H4 (cell line): ENCODE data around the gene GRAMD1B. TPM values are rescaled to one million over a fixed set of nuclear protein-coding genes. Genes with fewer than 3 reads are reported as not detected.

Experiments used
- DNase-seq: peaks from one replicate; pipeline ENCODE4 v3.0.0-alpha.2; 2015; ENCODE audit warnings: low spot score
- total RNA-seq: library from RNA; depleted of rRNA; stranded (reverse); fragments of >200 nt; shearing (Covaris generic); gene quantifications from 2 replicates; pipeline ENCODE4 v1.2.3, GENCODE V29; 2014

The GRAMD1B gene
- total RNA-seq, 1 experiment from 2014 or later = 11.0 TPM

DNA sequence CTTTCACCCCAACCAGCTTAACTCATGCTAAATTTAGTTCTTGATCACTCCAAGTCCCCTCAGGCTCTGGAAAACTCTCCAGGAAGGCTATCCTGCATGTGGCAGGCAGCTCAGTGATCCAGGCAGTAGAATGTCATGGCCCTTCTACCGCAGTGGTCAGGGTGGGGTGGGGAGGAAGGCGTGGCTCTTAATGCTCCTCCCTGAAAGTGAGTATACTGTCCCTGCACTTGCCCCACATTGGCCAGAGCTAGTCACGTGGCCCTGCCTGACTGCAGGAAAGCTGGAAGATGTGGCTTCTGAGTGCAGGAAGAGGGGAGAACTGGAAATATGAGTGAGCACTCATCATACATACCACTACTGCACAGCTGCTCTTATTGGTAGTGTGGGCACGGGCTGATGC, 102.1 kb downstream of the GRAMD1B start:
- DNase-seq = peak; percentile 20

DNA sequence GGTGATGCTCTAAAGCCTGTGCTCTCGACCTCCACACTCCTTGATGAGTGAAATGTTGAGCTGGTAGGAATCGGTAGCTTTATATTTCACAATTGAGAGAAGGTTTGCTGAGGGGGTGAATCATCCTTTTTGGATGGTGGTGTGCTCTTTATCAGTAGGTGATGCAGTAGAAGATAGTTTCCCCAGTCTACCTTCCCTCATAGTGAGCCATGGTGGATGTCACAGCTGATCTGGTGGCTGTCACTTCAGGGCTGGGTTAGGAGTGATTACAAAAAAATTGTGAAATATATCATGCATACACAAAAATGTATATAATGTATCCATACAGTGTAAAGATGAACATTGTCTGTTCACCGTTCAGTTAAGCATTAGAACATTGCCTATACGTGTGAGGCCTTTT, 105.3 kb downstream of the GRAMD1B start:
- DNase-seq = no peak

DNA sequence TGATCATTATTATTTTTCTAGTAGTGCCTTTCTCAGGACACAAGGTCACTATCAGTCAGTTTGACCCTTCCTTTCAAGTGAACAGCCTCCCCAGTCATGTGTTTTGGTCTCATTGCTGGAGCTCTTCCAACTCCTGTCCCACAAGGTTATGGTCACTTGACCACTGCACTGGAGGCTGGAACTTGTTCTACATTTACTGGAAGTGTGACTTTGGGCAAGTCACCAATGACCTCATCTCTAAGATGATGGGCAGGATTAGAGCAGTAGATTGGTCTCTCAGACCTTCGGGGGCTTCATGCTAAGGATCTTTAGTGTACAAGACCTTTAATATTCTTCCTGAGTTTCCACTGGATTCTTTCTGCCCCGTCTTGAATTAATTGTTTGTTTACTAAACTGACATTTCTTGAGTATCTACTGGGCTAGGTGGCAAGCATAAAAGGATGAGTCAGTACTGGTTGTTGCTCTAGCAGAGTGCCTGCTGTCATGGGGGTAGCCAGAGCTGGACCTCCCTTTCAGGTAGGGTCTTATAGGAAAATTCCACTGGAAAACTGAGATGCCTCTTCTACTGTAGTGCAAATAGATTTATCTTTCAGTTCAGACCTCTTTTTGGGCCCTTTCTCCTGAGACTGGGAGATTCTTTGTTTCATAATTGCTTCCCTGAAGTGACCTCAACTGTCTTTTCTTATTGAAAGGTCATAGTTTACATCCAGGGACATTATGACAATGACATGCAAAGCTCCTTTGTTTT, 106.8 kb downstream of the GRAMD1B start:
- peak; percentile 40 for DNase-seq

DNA sequence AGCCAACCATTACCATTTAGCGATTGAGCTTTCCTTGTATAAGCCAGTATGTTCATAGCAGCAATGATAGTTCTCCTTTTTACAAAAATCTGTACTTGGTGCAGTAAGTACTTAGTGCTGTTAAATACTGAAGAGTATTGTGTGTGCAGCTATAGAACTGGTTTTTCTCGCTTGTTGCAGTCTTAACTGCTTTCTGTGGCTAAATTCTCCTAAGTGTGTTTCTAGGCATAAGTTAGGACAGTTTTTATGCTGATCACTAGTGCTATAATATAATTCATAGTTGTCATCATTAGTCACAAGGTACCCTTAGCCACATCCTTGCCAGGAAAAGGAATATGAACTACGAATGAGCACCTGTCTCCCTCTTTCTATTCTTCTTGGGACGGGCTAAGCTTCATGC, 107.7 kb downstream of the GRAMD1B start:
- DNase-seq = no peak

DNA sequence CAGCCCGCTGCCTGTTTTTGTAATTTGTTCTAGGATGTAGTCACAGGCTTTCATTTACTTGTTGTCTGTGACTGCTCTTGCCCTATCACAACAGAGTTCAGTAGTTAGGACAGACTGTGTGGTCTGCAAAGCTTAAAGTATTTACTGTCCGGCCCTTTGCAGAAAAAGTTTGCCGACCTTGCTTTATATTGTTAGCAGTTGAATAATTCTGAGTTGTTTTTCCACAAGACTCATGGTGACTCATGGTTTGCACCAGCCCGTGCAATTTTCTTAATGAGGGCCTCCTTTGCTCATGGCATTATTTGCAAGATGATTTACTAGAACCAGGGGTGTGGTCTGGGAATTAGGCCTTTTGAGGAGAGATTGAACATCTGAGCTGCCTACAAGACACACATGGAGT, 113.7 kb downstream of the GRAMD1B start:
- DNase-seq = peak; percentile 67

DNA sequence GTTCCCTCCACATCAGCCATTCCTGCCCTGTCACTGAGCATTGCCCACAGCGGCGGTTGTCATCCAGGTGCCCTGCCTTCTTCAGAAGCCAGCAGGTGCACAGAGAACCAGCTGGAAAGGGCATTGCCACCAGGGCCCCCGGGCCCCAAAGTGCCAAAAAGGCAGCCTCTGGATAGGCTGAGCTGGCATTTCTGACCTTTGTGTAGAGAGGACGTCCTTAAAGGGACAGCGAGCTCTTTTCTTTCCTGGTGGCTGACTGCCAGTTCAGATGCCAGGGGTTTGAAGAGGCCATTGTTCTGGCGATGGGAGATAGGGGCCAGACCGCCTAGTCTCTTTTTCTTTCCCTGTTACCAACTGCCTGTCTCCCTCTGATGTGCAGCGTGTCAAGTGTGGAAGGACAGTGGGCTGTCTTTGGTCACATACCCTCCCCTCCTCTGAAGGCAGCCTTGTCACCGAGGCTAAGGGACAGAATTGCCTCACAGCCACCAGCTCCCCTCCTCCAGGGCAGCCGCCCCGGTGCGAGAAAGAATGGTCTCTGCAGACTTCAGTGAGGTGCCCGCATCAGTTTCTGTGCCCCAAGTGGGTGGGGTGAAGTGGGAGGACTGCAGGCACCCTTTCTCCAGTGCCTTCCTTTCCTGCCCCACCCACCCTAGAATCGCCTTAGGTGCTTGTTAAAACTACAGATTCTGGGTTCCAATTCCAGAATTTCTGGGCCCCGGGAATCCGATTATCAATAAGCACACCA, 114.7 kb downstream of the GRAMD1B start:
- no peak for DNase-seq

DNA sequence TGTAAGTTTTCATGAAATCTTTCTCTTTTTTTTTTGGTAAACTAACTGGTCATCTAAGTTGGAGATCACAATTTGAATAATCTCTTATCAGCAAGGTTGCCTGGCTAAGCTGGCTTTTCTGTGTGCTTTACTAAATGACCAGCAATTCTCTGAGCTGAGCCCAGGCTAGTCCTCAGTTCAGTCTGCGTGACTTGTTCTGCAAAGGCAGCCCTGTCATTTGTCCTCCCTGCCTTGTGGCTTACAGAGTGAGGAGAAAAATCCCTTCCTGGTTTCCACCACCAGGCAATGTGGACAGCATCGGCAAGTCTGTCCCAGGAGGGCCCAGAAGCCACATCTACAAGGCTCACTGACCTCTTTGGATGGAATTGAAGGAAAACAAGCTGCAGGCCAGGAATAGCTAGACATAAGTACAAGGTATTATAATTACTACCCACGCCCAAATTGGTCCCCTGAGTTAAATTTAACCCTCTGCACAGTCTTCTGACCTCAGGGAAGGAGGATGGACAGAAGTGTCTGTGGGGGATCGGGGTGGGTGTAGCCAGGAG, 115.7 kb downstream of the GRAMD1B start:
- no peak for DNase-seq

DNA sequence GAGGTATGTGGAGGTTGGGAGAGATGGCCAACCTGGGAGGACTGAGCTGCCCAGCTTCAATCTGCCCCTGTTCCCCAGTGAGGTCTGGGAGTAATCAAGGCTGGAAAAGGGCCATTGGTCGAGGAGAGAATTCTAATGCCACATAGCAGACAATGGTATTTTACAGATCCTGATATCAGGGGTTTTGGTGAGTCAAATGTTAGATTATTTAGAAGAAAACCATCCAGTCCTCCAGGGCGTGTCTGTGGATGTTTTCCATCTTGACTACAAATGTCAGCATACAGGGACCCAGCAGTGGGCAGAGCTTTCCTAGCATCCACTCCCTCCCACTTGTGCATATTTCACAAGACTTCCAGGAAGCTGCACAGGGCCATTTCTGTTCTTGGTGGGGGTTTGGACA, 116.4 kb downstream of the GRAMD1B start:
- no peak for DNase-seq

DNA sequence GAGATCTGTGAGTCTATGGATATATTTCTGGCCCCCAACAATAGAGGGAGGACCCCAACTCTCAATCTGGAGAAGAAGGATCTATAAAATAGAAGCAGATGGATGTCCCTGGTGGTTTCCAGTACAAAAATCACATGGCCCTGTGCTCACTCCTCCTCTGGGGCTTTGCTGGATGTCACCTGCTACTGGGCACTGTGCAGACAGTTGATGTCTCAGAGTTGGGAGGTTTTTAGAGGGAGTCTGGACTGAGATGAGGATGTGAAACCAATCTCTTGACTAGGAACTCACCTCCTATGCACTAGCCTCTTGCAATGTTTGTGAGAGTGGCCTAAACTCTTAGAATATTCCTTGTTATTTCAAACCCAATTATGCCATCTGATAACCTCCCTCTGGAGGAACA, 117.1 kb downstream of the GRAMD1B start:
- DNase-seq = no peak

DNA sequence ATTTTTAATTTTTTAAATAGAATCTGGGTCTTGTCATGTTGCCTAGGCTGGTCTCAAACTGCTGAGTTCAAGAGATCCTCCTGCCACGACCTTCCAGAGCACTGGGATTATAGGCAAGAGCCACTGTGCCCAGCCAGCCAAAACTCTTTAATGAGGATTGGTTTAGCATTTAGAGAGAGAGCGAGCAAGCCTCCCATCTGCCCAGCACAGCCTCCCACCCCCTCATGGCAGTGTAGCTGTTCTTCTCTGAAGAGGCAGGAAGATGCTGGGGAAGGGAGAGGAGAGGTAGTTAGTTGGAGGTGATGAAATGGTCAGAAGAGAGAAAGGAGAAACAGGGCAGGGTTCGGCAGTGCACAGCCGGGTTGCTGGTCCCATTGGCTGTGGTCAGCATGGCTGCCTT, 118.7 kb downstream of the GRAMD1B start:
- no peak for DNase-seq

DNA sequence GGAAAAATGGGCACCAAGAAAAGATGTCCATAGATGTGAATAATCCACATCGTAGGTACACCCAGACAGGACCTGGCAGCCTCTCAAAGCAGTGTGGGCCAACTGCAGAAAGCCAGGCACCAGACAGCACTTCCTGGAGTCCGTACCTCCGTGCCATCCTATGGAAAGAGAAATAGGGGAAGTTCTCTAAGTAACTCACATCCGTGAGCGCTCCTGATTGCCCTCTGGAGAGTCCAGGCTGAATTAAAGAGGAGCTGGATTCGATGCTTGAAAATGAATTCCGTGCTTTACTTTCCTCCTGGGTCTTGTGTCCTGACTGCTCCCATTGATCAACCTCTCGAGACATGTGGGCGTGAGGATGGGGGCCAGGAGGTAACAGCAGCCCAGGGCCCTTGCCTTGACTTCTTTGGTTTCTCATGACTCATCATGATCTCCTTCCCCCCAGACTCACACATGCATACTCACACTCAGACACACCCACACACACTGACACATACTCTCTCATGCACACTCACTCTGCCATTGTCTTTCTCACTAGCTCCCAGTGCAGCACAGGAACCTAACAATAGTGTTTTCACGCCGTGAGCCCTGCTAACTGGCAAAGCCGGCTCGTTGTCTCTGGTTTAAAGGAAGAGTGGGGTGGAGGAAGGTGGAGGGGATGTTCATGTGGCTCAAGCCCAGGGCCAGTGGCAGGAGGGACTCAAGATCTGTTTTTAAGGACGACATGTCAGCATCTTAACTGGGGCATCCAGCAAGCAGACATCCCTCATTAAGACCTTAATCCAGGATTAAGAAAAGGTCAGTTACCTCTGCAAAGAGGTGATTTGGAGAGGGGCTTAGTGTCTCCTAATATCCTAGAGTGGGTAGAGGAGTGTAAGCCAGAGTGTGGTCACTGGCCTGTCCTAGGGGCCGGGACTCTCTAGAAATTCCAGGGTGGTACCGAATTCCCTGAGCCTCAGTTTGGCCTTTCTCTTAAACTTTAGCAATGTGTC, 120.2 kb downstream of the GRAMD1B start:
- DNase-seq = no peak

DNA sequence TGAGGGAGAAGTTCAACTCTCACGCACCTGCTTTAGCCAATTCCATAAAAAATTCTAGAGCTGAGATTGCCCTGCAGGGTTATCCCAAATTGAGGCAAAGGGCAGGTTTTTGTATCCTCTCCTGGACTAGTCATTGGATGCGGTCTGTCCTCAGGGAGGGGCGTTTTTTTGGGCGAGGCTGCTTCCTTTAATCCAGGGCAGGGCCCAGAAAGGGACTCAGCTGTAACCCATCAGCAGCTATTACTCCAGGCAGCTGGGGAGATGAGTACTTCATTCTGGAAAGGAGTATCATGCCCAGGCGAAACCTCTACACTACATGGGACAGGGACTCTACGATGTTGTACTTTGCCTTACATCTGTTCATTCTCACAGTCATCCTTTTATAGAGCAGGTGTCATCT, 121.0 kb downstream of the GRAMD1B start:
- DNase-seq = no peak

DNA sequence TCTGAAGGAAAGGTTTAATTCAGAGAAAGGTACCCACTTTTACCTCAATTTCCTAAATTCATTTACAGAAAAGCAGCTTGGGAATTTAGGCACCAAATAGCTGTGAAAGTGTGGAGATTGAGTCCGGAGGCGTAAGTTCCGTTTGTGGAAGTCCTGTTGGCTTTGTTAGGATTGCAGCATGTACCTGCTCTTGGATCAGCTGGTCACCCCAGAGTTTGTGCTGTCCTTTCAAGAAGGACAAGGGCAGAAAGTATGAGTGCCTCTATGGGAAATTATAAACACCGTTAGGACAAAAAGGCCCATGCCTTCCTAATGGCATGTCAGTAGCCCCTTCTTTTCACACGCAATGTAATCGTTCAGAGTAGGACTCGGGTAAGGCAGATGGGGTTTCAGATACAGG, 126.6 kb downstream of the GRAMD1B start:
- DNase-seq = no peak

DNA sequence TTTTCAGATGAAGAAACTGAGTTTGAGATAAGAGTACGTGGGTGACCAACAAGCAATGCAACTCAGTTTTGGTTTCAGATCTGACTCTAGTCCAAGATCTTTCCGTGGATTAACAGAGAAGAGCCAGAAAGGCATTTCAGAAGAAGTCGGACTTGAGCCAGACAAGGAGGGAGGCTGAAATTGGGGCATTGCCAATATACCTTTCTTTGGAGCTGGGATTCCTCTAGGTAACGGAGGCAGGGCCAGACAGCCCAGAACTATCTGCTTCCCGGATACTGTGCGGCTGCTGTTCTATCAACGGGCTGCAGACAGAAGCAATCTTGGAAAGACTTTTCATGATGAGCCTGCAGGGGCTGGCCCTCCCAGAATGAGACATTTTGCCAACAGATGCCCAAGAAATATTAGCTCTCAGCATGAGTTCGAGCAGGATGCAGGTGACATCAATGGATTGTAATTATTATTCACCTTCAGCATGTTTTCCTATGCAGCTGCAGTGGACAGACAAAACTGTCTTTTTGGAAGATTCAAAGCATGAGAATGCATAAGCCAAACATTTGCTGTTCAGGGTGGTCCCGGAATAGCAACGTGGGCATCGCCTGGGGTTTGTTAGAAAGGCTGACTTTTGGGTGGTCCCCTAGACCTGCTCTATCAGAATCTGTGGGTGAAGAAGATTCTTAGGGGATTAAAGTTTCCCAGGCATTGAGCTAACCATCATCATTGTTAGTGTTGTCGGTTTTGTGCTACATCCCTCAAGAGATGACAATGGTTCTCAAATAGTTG, 128.7 kb downstream of the GRAMD1B start:
- DNase-seq = no peak

DNA sequence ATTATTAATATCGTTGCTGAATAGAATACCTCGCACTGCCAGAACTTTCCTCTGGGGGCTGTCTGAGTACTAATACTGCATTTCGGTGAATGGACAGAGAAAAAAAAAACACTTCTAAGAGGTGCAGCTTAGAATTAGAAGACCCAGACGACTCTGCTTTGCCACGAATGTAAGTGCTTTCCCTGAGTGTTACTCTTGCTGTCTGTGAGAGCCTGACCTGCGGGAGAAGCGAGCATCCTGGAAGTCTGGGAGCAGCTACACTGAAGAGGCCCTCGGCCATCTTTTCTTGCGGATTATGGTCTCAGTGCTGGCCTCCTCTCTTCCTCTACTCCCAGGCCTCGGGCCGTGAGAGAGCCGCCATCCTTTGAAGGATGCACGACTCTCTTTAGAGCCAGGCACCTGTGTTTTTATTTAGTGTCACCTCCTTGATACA, 129.5 kb downstream of the GRAMD1B start:
- DNase-seq = no peak

DNA sequence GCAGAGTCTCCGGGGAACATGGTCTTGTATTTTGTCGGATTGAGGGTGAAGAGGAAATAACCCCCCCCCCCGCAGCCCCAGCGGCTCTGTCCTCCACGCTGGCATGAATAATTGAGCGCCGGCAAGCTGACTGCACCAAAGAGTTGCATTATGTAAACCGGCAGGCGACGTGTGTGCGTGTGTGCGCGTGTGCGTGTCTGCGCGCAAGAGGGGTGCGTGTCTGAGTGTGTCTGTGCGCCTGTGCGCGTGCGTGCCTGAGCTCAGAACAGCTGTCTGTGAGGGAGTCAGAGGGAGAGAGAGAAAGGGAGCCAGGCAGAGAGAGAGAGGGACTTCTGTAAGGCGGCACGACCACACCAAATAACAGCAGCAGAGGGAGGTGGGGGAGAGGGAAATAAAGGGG, 129.9 kb downstream of the GRAMD1B start:
- DNase-seq = no peak

DNA sequence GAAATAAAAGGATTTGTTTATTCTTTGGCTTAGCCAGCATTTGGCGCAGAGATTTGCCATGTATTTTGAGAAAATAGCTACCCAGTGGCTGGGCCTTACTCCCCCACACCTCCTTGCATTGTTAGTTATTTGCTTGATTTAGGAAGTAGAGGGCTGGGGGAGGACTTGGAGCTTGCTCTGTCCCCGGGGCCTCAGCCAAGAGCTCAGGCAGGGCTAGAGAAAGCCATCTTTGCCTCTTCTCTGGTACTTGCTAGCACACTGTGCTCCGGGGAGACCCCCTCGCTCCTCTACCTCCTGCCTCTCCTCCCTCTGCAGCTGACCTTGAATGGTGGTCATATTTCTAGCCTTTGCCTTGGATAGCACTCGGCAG, 131.3 kb downstream of the GRAMD1B start:
- DNase-seq = no peak

DNA sequence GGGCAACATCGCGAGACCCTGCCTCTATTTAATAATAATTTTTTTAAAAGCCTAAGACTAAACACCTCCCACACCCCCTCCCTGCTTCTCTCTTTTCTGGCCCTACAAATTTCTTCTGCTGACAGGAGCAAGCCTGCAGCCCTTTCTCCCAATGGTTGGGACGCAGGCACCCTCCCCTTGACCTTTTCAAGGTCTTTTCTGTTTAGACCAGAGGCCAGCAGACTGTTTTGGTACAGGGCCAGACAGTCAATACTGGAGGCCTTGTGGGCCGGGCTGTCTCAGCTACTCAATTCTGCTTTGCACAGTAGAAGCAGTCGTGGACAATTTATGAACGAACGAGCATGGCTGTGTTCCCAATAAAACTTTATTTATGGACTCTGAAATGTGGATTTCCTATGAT, 132.1 kb downstream of the GRAMD1B start:
- DNase-seq = no peak

DNA sequence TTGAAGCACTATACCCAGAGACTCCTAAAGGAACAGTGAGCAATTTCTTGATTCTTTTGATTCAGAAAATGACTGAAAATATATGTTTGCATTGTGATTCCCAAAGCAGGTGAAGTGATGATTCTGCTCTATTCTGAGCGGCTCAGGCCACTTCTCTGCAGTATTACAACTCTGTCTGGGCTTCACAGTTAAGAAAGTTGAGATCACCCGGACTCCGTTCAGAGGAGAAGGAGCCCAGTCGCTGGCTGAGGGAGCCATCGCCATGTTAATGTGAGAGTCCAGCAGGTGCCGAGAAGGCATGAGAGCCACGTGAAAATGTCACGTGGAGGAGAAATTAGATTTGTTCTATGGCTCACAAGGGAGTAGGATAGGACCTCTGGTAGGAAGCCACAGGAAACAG, 132.8 kb downstream of the GRAMD1B start:
- DNase-seq = no peak

DNA sequence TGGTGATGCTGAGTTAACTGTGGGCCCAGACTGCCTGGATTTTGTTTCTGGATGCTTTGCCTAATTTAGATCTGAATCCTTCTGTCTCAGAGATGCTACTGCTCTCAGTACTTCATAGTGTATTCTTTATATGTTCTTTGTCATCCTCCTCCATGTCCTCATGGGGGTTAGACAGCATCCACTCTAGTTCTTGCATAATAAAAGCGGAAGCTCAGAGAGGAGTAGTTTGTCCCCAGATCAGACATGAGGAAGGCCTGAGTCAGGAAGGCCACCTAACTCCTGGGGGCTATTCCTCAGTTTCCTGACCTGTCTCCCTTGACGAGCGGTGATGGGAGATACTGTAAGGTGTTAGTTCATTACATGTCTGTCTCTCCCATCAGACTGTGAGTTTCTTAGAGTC, 134.2 kb downstream of the GRAMD1B start:
- no peak for DNase-seq

DNA sequence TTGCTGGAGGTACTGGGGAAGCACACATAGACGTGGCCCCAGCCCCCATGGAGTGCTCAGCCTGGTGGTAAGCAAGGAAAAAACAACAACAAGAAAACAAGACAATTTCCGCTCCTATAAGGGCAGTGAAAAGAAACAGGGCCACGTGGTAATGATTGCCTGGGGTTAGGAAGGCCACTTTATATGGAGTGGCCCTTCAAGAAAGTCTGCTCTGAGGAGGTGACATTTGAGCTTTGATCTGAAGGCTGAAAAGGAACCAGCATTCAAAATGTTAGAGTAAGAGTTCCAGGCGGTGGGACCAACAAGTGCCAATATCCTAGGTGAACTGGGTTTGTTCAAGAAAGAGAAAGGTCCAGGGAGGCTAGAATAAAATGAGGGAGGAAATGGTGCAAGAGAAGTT, 136.8 kb downstream of the GRAMD1B start:
- DNase-seq = no peak
